Femur (tissue), 1 donor: ENCODE measurements around the gene KLHL40.
A peak's percentile ranks its signal among the peaks of the same experiment; 100 is the strongest.

Experiments used
- DNase-seq: peaks from one replicate; pipeline ENCODE4 v3.0.0-alpha.2; 2017

The KLHL40 gene

DNA sequence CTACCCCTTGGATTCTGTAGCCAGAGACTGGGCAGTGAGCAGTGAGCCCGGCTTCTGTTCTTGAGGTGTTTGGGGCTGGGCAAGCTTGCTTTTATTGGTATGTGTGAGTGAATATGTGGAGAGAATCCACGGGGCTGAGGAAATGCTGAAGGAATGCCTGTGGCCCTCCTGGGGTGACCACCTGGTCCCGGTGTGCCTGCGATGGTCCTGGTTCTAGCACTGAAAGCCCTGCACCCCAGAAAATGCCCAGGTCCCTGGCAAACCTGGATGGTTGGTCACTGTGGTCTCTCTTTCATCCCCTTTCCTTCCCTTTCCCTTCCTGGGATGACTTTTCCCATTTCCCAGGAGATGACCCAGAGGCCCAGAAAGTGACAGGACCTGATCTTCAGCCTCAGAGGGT, 27.7 kb upstream of the KLHL40 start:
- no peak for DNase-seq

DNA sequence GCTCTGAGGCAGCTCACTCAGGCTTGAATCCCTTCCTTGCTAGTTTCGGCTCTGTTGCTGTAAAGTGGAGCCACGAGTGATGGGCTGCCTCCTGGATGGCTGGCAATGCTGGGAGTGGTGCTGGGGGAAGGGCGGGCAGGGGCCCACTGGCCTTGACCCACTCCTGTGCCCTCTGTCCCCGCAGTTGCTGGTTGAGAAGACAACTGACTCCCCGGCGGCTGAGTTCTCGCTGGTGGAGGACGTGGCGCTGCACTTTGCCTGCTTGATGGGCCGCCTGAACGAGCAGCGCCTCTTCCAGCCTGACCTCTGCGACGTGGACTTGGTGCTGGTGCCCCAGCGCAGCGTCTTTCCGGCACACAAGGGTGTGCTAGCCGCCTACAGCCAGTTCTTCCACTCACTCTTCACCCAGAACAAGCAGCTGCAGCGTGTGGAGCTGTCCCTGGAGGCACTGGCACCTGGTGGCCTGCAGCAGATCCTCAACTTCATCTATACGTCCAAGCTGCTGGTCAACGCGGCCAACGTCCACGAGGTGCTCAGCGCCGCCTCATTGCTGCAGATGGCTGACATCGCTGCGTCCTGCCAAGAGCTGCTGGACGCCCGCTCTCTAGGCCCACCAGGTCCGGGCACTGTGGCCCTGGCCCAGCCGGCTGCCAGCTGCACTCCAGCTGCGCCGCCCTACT, 27.1 kb upstream of the KLHL40 start:
- no peak for DNase-seq

GRCh38 chr3:42658771-42659390, 26.5 kb upstream of the KLHL40 start:
- no peak for DNase-seq

- DNase-seq, result no peak
These were observed 25.7 kb upstream of the KLHL40 start for GRCh38 chr3:42659451-42660130.

DNA sequence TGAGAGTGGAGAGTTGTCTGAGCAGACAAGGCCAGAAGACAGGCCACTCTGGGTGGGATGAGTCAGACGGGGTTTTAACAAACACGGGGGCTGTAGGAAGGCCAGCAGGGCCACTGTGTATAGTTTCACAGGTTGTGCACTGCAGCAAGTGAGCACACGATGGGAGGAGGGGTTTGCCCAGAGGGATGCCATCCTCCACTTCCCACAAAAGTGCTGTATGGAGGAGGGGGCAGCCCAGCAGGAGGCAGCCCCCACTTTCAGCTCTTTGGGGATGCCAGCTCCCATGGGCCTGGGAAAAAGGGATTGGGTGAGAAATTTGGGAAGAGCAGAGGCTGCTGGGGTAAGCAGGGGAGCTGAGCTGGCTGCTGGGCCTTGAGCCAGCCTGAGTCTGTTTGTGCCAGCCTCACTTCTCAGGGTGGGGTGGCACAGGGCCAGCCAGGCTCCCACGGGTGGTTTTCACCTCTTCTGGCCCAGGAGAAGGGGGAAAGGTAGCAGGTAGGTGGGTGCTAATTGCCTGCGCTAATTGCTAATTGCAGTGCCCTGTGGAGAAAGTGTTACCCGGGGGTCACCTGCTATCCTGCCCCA, 25.1 kb upstream of the KLHL40 start:
- no peak for DNase-seq

GRCh38 chr3:42660898-42661297, 24.4 kb upstream of the KLHL40 start:
- DNase-seq, result no peak

DNA sequence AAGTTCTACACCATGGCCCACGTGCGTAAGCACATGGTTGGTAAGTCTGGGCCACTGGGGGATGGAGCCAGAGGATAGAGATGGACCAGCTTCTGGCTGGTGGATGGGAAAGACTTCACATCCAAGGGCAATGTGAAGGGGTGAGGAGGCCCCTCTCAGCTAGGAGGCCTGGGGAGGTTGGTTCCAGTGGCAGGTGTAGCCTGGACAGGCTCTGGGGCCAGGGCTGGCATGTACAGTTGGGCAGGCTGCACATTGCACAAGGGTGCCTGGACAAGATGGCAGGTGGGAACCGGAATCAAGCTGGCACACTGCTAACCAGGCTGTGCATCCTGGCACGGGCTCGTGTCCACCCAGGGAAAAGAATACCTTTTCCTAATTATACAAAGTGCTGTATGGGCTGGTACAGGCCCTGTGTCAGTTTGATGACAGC, 23.7 kb upstream of the KLHL40 start:
- no peak for DNase-seq

DNA sequence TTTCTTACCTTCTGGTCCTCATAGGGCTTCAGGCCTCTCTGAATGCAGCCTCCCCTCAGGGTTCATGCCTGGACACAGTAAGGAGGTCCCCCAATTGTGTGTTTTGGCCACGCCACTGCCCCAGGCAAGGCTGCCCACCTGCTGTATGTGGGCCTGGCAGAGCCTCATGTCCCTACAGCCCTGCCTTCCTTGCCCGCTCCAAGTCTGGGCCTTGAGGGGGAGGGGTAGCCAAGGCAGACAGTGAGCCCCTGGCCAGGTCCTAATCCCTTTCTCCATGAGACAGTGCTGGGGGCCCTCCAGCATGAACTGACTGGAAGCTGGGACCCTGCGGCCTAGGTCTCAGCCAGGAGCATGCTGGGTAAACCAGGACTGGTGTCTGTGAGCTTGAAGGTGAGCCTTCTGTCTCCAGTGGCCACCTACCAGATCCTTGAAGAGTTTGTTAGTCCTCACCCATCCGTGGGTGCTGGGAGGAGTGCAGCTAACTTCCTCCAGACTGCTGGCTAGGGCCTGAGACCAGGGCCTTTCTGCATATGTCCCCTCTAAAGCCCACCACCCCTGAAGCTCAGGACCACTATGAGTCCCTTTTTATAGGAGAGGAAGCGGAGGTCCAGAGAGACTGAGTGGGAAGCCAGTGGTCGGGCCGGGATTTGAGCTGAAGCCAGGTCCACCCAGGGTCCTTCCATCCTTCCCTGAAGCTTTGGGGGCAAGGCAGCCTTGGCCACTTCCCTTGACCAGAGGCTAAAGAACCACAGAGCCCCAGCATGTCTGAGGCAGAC, 23.1 kb upstream of the KLHL40 start:
- no peak for DNase-seq

DNA sequence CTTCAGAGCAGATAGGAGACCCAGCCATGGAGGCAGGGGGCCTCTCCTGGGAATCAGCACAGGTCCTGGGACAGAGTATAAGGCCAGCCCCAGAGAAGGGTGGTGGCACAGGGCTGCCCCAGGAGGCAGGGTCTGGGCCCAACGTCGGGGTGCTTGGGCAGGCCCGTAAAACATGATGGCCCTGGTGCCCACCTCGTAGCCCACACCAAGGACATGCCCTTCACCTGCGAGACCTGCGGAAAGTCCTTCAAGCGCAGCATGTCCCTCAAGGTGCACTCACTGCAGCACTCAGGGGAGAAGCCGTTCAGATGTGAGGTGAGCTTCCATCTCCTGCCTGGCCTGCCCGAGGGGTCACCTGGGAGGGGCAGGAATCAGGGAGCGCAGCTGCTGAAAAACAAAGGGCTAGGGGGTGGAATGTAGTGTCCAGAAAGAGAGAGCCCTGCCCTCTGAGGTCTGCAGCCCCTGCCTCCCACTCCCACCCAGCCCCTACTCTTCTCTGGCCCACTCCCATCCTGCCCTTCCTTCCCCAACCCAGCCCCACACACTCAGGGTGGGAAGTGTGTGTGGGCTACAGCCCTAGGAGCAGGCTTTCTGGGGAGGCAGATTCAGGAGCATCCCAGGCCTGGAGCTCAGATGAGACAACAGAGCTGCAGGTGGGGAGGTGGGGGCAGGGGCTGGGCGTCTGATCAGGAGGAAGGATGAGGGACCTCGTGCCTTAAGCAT, 22.4 kb upstream of the KLHL40 start:
- no peak for DNase-seq

DNA sequence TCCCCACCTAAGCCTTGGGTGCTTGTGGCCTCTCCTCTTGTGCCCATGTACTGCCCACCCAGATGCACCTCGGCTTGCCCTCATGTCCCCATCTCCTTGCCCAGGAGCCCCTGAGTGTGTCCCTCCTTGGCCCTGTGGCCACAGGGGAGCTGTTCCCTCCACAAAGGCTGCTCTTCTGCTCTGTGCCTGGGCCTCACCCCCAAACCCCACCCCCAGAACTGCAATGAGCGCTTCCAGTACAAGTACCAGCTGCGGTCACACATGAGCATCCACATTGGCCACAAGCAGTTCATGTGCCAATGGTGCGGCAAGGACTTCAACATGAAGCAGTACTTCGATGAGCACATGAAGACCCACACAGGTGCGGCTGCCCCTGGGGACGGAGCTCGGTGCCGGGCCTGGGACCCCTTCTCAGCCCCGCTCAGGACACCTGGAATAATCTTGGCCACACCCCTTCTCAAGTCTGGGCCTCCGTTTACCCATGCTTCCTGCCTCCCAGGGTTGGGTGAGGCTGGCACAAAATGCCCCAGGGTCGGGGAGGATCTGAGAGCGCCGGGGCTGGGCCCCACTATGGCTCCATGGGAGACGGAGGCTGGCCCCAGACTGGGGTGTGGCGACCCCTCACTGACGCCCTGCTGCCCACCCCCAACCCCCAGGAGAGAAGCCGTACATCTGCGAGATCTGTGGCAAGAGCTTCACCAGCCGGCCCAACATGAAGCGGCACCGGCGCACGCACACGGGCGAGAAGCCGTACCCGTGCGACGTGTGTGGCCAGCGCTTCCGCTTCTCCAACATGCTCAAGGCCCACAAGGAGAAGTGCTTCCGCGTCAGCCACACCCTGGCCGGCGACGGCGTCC, 21.5 kb upstream of the KLHL40 start:
- peak; percentile 37 for DNase-seq

DNA sequence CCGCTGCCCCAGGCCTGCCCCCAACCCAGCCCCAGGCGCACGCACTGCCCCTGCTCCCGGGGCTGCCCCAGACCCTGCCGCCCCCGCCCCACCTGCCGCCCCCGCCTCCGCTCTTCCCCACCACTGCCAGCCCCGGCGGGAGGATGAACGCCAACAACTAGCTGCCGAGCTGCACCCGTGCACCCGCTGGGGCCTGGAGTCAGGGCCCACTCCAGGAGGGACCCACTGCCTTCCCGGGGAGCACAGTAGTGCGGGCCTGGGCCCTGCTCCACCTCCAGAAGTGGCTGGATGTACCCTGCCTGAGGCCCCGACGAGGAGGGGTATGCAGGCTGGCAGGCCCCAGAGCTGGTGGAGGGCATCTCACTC, 20.9 kb upstream of the KLHL40 start:
- no peak for DNase-seq

- no peak for DNase-seq
These were observed 20.1 kb upstream of the KLHL40 start for GRCh38 chr3:42665050-42665878.

GRCh38 chr3:42666022-42666421, 19.3 kb upstream of the KLHL40 start:
- no peak for DNase-seq

DNA sequence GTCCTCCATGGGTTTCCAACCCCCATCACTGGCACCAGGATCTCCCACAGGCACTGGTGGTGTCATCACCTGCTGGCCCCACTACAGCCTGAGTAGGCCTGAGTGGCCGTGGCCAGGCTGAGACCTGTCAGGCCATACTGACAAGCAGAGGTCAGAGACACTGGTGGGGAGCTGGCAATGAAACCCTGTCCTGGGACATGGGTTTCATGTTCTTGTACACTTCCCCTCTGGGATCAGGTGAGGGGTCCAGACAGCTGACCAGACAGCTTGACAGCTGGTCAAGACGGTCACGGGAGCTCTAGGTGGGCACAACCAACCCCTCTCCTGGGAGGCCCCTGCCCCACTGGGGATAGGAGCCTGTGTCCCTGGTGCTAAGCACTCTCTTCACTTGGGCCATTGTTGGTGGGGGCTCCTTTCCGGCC, 18.7 kb upstream of the KLHL40 start:
- DNase-seq, result no peak

DNA sequence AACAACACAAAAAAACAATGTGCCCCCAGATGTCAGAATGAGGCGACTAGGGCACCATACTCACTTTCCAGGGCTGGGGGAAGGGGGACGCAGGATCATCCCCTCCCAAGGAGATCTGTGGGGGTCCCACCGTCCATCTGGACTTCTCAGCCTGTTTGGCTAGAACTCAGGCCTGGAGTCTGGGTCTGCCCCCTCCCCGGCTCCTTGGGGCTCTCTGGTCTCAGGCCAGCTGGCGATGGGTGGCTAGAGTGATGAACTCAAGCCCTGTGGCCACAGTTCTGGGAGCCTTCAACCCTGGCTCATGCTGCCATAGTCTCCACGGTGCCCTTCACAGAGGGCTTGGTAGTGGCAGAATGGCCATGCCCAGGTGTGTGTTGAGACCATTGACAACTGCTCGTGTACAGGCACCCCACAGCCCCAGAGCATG, 18.2 kb upstream of the KLHL40 start:
- no peak for DNase-seq

GRCh38 chr3:42667523-42668412, 17.6 kb upstream of the KLHL40 start:
- DNase-seq, result no peak

DNA sequence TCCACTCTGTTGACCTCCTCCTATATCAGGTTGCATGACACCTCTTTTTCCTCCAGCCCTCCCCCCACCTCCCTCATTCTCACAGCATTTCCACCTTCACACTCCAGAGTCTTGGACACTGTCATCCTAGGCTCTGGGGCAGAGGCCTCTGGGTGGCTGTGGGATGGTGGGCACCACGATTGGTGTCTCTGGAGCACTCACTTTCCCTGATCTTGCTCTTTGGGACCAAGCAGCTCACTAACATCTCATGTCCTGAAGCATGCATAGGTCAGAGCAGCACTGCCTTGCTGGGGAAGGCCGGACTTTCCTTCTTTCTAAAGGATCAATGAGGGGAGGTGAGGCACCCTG, 16.9 kb upstream of the KLHL40 start:
- no peak for DNase-seq

DNA sequence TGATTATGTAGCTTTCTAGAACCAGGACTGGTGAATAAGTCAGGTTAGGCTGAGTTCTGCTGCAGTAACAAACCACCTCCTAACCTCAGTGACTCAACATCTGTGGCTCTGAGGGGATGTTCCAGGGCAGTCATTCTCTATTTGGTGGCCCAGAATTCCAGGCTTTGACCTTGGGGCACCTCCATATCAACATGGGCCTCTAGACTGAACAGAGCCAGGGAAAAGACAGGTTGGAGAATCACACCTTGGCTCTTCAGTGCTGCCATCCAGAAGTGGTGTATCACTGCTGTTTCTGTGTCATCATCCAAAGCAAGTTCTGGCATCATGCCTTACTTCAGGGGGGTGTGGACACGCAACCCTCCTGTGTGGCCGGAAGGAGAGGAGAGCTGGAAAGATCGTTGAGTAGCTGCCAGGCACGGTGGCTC, 16.5 kb upstream of the KLHL40 start:
- DNase-seq, result no peak

- no peak for DNase-seq
These were observed 15.2 kb upstream of the KLHL40 start for GRCh38 chr3:42670051-42670576.
